Neuron (in vitro differentiated cells): Measurements from ENCODE around the gene ANKRD36B.
A peak's percentile ranks its signal among the peaks of the same experiment; 100 is the strongest.
"Not testable (repeated sequence)": the region's sequence is repeated elsewhere in the genome, so short reads cannot be mapped to it uniquely, and the experiment has no call there.

Experiments
- H2AFZ ChIP-seq: one replicate; pipeline ENCODE4 v1.6.1; 2013; ENCODE audit warnings: low read depth, mild to moderate bottlenecking, inconsistent platforms, low read length, moderate library complexity
- H3K27me3 ChIP-seq: one replicate; pipeline ENCODE4 v1.6.1; 2013; ENCODE audit warnings: low read length; ENCODE audit not compliant: insufficient read depth
- H3K36me3 ChIP-seq: one replicate; pipeline ENCODE4 v1.6.1; 2013; ENCODE audit warnings: low read length; ENCODE audit not compliant: insufficient read depth
- H3K4me1 ChIP-seq: one replicate; pipeline ENCODE4 v1.6.1; 2013; ENCODE audit warnings: low read length; ENCODE audit not compliant: insufficient read depth
- H3K4me3 ChIP-seq: 2 replicates; pipeline ENCODE4 v1.5.1; 2013; ENCODE audit warnings: mild to moderate bottlenecking, low read length, moderate library complexity
- H3K9me3 ChIP-seq: one replicate; pipeline ENCODE4 v1.6.1; 2013; ENCODE audit warnings: low read length

Gene ANKRD36B

DNA sequence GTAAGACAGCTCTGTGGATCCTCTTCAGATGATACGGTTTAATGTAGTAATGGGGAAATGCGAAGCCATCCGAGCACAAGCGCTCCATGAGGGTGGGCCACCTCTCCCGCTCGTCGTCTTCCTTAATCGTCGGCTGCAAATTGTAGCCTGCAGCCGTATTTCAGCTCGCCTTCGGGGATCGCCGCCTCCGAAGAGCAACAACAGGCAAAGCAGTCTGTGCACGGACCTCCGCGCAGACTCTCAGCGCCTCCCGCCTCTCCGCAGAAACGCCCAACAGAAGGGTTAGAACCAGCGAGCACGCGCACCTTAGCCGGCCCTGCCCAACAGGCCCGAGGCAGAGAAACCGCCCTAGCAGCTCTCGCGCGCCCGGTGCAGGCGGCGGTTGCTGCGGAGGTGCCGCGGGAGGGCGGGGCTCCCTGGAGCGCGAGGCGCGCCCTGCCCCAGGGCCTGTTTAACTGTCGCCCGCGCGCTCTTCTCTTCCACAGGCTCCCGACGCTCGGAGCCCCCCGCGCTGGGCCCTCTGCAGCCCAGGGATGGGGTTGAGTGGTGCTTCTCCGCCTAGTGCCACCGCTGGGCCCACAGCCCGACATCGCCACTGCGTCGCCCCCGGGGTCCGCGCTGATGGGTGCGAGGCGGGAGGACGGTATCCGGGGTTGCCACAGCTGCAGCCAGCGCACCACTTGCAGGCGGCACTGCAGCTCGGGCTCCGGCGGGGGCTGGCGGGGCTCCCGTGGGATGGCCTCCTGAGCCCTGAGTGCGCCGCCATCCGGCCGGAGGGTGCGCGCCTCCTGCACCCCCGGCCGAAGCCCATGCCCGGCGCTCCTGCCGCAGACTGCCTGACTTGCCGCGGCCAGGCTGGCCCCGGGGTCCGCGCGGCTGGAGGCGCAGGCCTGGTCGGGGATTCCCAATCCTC lies at the start of gene ANKRD36B:
Gene ANKRD36B (minus strand): TSS at position 280 of the 913 bp plus-strand sequence. CDS start 192 bp downstream, at position 88.
- H3K4me1 ChIP-seq, H3K36me3 ChIP-seq, H3K27me3 ChIP-seq, H3K9me3 ChIP-seq: not testable (repeated sequence)
- Histone ChIP-seq H2AFZ (peak within 1 kb of the TSS; percentile 99), H3K4me3 (peak within 1 kb of the TSS; percentile 69)

DNA sequence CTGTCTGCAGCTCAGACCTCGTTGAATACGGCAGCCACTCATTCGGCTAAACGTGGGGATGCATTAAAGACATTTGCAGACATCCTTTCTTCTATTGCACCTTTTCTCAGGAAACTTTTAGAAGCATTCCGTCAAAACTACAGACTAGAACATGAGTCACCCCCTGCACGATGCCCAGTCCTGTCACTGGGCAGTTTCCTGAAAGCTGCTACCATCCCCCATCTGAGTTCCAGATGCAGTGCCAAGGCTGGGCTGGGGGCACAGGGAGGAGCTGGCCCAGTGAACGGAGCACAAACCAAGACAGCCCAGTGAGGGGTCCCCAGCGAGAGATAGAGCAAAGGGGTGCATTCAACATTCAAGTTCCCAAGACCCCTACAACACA lies 36.4 kb upstream of the ANKRD36B start:
- H3K4me1 ChIP-seq, H2AFZ ChIP-seq, H3K36me3 ChIP-seq, H3K9me3 ChIP-seq, H3K27me3 ChIP-seq, H3K4me3 ChIP-seq: not testable (repeated sequence)

DNA sequence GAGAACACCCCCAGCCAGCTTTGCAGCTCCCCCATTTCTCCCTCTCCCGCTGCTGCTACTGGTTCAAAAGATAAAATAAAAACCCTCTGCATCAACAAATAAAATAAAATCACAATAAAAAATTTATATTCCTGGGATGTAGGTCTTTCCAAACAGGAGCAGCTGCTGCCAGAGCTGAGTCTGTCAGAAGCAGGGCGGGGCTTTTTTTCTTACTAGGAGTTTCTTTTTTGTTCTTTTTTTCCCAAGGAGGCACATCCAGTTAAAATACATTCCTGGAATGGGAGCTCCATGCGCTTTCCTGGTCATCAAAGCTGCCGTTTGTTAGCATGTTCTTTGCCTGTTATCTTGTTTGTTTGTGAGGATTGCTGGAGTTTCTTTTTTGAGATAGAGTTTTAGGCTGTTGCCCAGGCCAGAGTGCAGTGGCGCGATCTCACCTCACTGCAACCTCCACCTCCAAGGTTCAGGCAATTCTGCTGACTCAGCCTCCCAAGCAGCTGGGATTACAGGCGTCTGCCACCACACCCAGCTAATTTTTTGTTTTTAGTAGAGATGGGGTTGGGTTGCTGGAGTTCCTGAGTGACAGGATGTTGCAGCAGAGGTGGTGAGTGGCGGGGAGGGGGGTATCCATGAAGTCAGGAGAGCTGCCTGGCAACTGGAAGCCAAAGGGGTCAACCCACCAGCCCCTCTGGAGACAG lies 35.8 kb upstream of the ANKRD36B start:
- not testable (repeated sequence) for H3K27me3 ChIP-seq, H2AFZ ChIP-seq, H3K4me1 ChIP-seq, H3K36me3 ChIP-seq, H3K4me3 ChIP-seq, H3K9me3 ChIP-seq

DNA sequence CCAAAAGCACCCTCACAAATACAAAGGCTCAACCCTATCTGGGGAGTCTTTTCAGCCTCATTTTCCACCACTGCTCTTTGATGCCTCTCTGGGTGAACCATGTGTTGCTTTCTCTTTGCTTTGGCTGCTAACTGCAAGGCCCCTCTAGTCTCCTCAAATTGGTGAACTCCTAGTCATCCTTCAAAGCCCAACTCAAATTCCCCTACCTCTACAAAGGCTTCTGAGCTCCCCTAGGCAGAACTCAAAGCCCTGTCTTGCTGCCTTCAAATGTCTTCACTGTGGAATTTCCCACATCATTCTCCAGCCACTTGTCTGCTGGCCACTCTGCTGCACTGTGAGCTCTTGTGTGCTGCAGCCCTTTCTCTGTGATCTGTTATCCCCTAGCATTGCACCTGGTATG lies 33.3 kb upstream of the ANKRD36B start:
- not testable (repeated sequence) for H3K4me1 ChIP-seq, H3K9me3 ChIP-seq, H3K36me3 ChIP-seq, H3K4me3 ChIP-seq, H3K27me3 ChIP-seq, H2AFZ ChIP-seq

DNA sequence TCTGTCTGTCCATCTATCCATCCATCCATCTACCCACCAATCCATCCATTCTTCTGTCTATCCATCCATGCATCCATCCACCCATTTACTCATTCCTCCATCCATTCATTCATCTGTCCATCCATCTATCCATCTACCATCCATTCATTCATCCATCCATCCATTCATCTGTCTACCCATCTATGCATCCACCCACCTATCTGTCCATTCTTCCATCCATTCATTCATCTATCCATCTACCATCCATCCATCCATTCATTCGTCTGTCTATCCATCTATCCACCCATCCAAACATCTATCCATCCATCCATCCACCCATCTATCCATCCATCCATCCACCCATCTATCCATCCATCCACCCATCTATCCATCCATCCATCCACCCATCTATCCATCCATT lies 30.8 kb upstream of the ANKRD36B start:
- H3K9me3 ChIP-seq, H3K27me3 ChIP-seq, H3K36me3 ChIP-seq, H2AFZ ChIP-seq, H3K4me3 ChIP-seq, H3K4me1 ChIP-seq: not testable (repeated sequence)

DNA sequence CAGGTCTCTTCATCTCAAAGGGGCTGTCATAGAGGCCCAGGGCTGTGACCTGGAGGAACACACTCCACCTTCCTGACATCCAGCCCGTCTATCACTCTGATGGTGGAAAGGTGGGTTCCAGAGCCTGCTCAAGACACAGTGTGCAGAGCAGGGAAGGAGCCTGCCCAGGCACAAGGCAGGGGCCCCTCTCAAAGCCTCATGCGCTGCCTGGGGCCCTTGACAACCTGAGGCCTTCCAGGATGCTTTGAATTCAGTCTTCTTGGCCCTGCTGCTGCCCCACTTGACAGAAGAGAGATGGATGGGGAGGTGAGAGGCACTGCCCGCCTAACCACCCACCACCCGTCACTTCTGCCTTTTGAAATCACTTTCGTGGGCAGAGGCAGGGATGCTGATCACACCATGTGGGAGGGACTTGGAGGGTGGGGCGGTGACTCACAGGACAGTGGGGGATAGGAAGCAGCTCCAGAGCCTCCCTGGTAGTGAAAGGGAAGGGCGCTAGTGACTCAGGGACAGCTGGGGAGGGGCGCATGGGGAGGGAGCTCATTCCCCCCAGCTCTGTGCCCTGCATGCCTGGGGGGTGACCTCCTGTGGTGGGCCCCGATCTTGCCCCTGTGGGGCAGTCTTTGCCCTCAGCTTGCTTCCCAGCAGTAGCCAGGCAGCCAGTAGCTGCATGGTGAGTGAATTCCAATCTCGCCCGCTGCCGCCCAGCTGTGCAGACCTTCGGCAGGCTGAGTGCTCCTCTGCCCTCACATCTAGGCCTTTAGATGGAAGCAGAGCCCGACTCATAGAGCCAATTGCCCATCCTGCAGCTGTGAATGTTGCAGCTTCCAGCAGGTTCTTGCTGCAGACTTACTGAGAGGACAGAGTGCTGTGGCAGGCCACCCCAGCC lies 29.5 kb upstream of the ANKRD36B start:
- H3K27me3 ChIP-seq, H3K4me3 ChIP-seq, H3K9me3 ChIP-seq, H2AFZ ChIP-seq, H3K36me3 ChIP-seq, H3K4me1 ChIP-seq: not testable (repeated sequence)

DNA sequence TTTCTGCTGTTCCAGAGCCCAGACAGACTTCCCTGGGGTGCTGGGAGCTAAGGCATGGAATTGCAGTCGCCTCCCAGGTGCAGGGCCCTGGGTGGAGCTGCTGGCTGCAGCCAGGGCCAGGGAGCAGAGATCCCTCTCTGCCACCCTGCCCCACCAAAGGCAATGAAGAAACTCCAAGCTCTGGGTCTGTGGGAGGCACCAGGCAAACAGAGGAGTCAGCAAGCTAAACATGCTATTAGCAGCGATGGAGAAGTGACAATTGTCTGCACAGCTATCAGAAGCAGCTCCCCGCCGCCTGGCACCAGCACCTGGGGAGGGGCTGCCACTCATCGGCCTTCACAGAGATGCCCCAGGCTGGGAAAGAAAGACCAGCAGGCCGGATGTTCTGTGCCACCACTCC lies 28.2 kb upstream of the ANKRD36B start:
- H3K27me3 ChIP-seq, result no peaks in the 10 kb centered on the region
- H3K36me3 ChIP-seq, result no peaks in the 10 kb centered on the region
- H3K9me3 ChIP-seq, result no peaks in the 10 kb centered on the region
- H3K4me3 ChIP-seq, result no peak overlapping the region
- H2AFZ ChIP-seq, result no peak overlapping the region
- H3K4me1 ChIP-seq, result no peaks in the 10 kb centered on the region

DNA sequence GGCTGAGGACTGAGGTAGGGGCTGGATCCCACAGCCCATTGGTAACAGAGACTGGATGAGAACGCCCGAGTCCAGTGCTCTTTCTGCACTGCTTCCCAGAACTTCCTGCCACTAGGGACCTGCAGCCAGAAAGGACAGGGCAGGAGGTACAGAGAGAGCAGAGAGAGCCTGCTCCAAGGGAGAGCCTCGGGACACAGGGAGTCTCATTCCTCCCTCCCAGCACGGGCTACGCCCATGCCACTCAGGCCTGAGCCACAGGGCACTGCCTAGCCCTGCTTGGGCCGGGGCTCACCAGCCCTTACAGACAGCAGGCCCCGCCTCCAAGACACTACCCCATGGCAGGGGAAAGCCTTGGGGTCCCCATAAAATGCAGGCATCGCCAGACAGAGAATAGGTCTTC lies 26.1 kb upstream of the ANKRD36B start:
- H3K4me3 ChIP-seq, H3K4me1 ChIP-seq, H3K36me3 ChIP-seq, H3K27me3 ChIP-seq, H3K9me3 ChIP-seq, H2AFZ ChIP-seq: not testable (repeated sequence)

DNA sequence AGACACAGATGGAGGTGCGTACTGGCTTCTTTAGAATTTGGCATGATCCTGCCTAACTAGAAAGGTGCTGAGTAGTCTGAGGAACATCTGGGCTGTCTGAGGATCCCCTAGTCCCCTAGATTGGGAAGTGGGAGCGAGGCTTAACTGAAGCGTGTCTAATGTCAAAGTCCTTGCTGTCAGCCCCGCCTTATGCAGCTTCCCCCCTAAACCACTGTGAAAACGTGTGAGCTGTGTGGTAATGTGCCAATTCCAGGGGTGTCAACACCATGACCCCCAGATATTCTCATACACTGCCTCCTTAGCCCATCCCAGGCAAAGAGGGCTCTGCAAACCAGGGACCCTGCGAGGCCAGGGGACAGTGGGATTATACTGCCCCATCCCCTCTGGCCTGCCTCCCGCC lies 22.2 kb upstream of the ANKRD36B start:
- H3K4me3 ChIP-seq, H3K9me3 ChIP-seq, H3K4me1 ChIP-seq, H3K27me3 ChIP-seq, H2AFZ ChIP-seq, H3K36me3 ChIP-seq: not testable (repeated sequence)

DNA sequence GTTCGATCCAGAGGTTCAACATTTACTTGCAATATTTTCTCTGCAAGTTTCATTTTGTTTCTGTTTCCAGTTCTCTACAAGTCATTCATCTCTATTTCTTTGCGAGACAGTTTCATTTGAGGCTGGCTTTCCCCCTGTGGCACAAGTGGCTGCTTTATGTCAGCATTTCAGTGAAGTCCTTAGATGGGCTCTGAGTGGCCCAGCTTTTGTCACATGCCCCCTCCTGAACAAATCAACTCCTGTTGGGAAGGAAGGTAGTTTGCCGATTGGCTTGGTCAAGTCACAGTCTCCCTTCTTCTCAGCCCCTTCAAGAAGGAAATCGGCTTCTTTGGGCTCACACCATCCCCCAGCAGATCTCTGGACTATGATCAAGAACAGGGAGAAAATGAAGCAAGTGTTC lies 19.1 kb upstream of the ANKRD36B start:
- H3K9me3 ChIP-seq, H2AFZ ChIP-seq, H3K4me3 ChIP-seq, H3K27me3 ChIP-seq, H3K36me3 ChIP-seq, H3K4me1 ChIP-seq: not testable (repeated sequence)

DNA sequence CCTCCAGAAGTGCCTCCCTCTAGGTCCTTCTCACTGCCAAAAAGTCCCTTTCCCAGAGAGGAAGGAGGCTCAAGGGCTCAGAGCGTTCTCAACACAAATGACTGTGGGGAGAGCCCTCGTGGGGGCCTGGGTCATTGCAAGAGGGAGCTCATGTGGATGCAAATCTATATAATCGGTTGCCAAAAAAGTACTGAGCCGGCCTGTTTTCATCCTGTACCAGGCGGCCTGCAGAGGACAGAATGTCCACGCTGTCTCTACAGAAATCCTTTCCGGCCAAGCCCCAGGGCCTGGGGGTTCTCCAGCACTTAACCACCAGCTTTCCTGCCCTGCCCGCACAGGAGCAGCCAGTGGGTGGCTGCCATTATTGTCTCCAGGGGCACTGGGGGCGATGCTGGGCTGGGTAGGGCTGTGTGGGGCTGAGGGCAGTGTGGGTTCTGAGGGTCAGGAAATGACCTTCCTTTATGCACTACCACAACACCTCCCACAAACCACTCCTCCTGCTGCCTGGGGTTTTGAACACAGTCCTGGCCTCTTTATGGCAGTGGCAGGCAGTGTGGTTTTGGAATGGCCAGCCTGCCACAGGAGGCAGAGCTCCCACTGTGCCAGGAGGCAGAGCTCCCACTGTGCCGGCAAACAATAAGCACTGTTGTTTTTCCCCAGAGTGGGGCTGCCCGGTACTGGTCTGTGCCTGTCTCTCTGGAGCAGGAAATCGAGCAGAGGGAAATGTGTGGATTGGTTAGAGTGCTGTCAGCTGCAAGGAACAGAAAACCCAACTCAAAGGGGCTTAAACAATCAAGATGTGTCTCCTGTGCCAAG lies 16.1 kb upstream of the ANKRD36B start:
- H3K9me3 ChIP-seq, H2AFZ ChIP-seq, H3K27me3 ChIP-seq, H3K36me3 ChIP-seq, H3K4me1 ChIP-seq, H3K4me3 ChIP-seq: not testable (repeated sequence)

DNA sequence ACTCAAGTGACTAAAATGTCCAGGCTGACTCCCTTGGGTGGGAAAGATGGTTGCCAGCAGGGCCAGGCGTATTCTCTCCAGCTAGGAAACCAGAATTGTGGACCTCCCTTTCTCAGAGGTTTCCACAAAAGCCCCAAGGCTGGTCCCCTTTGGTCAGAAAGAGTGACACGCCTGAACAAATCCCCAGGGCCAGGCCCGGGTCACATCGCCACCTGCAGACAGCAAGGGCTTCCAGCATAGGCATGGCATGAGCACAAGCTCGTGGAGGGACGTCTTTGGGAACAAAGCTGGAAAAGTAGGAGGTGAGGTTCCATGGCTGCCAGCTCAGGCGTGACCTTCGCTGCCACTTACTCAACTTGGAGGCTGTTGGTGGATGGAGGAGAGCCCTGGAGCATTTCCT lies 15.4 kb upstream of the ANKRD36B start:
- H3K27me3 ChIP-seq, H3K9me3 ChIP-seq, H3K4me1 ChIP-seq, H3K36me3 ChIP-seq, H2AFZ ChIP-seq, H3K4me3 ChIP-seq: not testable (repeated sequence)

DNA sequence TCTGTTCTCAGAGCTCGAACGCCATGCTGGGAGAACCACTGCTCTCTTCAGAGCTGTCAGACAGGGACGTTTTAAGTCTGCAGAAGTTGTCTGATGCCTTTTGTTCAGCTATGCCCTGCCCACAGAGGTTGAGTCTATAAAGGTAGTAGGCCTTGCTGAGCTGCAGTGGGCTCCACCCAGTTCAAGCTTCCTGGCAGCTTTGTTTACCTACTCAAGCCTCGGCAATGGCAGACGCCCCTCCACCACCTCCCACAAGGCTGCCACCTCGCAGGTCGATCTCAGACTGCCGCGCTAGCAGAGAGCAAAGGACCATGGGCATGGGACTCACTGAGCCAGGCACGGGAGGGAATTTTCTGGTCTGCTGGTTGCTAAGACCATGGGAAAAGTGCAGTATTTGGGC lies 11.9 kb upstream of the ANKRD36B start:
- H3K9me3 ChIP-seq, H2AFZ ChIP-seq, H3K36me3 ChIP-seq: not testable (repeated sequence)

More for the DNA sequence above, 11.9 kb upstream of the ANKRD36B start:
- H3K4me1 ChIP-seq, H3K27me3 ChIP-seq, H3K4me3 ChIP-seq: not testable (repeated sequence)
